HG03064 (cell line): ENCODE results near the gene FAM169A.
"Not testable (repeated sequence)": the region's sequence is repeated elsewhere in the genome, so short reads cannot be mapped to it uniquely, and the experiment has no call there.

ENCODE experiments used
- ATAC-seq: cut with Tn5 transposase; IDR thresholded peaks from one replicate; pipeline ENCODE4 v1.9.1; 2021; ENCODE audit warnings: low read depth; ENCODE audit not compliant: unreplicated experiment

The FAM169A gene

GRCh38 chr5:74865804-74866595 is at the start of gene FAM169A:
Gene FAM169A, minus strand, starts transcription at chr5:74866387. Its CDS starts 24,711 bp downstream, at chr5:74841676.
- ATAC-seq, result peak; percentile 55

- no peak for ATAC-seq
Observed at GRCh38 chr5:74915488-74915887, 49.3 kb upstream of the FAM169A start.

GRCh38 chr5:74911421-74911820 is 45.2 kb upstream of the FAM169A start:
- ATAC-seq, result not testable (repeated sequence)

- ATAC-seq, result not testable (repeated sequence)
Observed at GRCh38 chr5:74909888-74910287, 43.7 kb upstream of the FAM169A start.

- ATAC-seq, result not testable (repeated sequence)
Observed at GRCh38 chr5:74908237-74908636, 42.0 kb upstream of the FAM169A start.

- not testable (repeated sequence) for ATAC-seq
Observed at GRCh38 chr5:74904713-74905112, 38.5 kb upstream of the FAM169A start.

GRCh38 chr5:74903165-74903787 is 37.1 kb upstream of the FAM169A start:
- ATAC-seq, result no peak

- no peak for ATAC-seq
Observed at GRCh38 chr5:74897049-74897448, 30.9 kb upstream of the FAM169A start.

GRCh38 chr5:74895906-74896305 is 29.7 kb upstream of the FAM169A start:
- no peak for ATAC-seq

GRCh38 chr5:74894351-74894750 is 28.2 kb upstream of the FAM169A start:
- no peak for ATAC-seq

- ATAC-seq, result no peak
Observed at GRCh38 chr5:74892921-74893320, 26.7 kb upstream of the FAM169A start.

GRCh38 chr5:74889523-74890105 is 23.4 kb upstream of the FAM169A start:
- ATAC-seq, result no peak

- no peak for ATAC-seq
Observed at GRCh38 chr5:74888117-74888516, 21.9 kb upstream of the FAM169A start.

- ATAC-seq, result no peak
Observed at GRCh38 chr5:74885170-74885569, 19.0 kb upstream of the FAM169A start.

GRCh38 chr5:74882379-74883134 is 16.4 kb upstream of the FAM169A start:
- ATAC-seq, result not testable (repeated sequence)

- ATAC-seq, result no peak
Observed at GRCh38 chr5:74877624-74878304, 11.6 kb upstream of the FAM169A start.

GRCh38 chr5:74875994-74876791 is 10.0 kb upstream of the FAM169A start:
- ATAC-seq, result no peak

GRCh38 chr5:74873525-74874249 is 7.5 kb upstream of the FAM169A start:
- ATAC-seq, result no peak
